NCI-H2081 treated with DMSO at 0.1 percent for 48 hours (cell line): ENCODE data around the gene CDK5RAP2.

Source experiments
- DNase-seq: peaks from one replicate; lab custom pipeline; 2025; lab: John Stamatoyannopoulos, UW

Gene CDK5RAP2

DNA sequence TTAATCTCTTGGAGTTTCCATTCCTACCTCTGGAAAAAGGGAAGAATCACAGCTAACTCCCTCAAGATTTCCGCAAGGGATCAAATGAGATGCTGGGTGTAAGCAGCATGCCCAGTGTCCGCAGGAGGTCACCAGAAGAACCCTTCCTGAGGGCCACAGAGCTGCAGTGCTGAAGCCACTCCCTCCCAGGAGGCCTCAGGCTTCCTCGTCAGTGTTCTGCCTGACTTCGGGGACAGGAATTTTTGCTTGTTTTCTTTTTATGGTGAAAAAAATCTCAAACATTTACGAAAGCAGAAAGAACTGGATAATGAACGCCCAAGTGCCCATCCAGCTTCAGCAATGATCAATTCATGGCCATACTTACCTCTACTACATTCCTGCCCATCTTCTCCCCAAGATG lies 183.0 kb downstream of the CDK5RAP2 start:
- DNase-seq = no peak

DNA sequence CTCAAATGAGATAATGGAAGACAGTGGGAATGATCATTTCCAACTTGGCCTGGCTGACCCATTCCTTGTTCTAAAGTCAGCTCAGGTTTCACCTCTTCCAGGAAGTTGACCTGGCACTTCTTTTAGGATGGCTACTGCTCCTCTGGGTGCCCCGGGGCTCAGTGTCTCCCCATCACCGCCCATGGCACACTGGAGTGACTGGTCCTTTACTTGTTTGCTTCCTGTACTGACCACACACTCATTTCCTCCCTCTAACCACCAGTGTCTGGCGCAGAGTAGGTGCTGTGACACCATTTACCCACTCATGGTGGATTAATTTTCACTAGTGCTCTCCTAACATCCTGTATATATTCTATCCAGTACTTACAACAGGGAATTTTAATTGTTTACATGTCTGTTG lies 183.5 kb downstream of the CDK5RAP2 start:
- no peak for DNase-seq

DNA sequence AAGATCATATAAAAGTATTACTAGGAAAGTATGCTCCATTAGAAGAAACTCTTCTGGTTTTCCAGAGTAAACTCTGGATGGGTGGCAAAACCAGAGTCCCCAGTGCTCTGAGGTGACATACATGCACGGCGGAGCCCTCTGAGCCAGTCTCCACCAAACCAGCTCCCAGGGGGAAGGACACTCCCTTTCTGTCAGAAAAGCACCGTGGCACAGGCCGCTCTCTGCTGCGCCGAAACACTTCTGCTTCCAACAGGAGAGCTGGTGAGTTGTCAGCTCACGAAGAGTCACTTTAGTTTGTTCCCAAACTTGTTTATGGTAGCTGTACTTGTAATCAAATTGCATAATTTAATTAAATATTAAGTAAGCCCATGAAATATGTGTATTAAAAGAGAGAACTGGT lies 184.6 kb downstream of the CDK5RAP2 start:
- no peak for DNase-seq

GRCh38 chr9:120394058-120394669 lies 185.8 kb downstream of the CDK5RAP2 start:
- no peak for DNase-seq

GRCh38 chr9:120393386-120394057 lies 186.4 kb downstream of the CDK5RAP2 start:
- no peak for DNase-seq

- no peak for DNase-seq
Observed at GRCh38 chr9:120392711-120393110, 187.3 kb downstream of the CDK5RAP2 start.

DNA sequence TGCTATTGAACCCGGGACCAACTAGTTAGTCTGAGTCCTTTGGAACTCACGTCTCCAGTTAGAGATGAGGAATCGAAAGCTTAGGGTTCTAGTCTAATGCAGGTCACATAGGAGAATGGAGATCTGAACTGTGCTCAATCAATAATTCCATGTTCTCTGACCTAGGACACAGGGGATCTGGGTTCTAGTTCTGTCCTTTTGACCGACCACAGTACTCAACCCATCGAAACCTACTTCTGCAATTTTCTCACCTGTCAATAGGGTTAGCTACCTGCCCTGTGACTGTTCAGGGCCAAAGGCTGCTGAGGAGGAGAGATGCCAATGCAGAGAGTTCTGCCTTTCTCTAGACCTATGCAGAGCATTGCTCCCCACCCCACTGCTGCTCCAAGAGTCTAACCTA lies 187.7 kb downstream of the CDK5RAP2 start:
- no peak for DNase-seq

- no peak for DNase-seq
Observed at GRCh38 chr9:120391691-120392090, 188.3 kb downstream of the CDK5RAP2 start.

DNA sequence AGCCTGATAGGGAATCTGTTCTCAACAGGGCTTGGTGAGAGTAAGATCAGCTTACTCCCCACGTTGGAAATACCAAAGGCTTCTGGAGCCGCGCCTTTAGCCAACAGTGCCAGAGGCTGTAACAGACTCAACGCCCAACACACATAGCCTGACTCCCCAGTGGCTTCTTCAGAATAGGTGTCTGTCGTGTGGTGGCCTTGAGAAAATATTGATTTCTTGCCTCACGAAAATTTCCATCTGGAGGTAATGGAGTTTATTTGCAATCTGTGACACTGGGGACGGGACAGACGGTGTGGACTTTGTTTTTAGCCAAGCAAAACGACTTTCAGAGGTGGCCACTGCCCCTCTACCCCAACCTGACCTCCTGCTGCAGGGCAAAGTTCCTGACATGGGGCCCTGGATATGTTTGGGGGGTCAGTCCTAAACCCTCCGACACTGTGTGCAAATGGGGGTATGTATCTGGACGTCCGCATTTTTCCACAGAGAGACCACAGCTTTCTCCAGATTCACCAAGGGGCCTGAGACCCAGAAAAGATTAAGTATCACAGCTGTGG lies 189.3 kb downstream of the CDK5RAP2 start:
- no peak for DNase-seq

DNA sequence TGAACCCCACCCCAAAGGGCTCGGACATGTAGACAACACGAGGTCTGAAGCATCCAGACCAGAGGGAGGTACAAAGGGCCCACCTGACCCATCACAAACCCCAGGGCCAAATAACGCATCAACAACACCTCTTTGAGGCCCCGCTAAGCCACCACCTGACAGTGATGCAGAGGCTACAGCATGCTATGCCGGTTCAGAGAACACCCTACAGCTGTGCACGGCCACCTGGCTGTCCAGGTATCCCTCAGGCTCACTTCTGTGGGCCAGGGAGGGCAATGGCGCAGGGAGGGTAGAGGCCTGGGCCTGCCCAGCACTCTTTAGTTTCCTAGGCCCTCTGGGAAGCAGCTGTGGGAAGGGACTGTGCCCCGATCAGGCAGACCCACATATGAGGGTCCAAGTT lies 190.1 kb downstream of the CDK5RAP2 start:
- no peak for DNase-seq

GRCh38 chr9:120389300-120389699 lies 190.7 kb downstream of the CDK5RAP2 start:
- no peak for DNase-seq

DNA sequence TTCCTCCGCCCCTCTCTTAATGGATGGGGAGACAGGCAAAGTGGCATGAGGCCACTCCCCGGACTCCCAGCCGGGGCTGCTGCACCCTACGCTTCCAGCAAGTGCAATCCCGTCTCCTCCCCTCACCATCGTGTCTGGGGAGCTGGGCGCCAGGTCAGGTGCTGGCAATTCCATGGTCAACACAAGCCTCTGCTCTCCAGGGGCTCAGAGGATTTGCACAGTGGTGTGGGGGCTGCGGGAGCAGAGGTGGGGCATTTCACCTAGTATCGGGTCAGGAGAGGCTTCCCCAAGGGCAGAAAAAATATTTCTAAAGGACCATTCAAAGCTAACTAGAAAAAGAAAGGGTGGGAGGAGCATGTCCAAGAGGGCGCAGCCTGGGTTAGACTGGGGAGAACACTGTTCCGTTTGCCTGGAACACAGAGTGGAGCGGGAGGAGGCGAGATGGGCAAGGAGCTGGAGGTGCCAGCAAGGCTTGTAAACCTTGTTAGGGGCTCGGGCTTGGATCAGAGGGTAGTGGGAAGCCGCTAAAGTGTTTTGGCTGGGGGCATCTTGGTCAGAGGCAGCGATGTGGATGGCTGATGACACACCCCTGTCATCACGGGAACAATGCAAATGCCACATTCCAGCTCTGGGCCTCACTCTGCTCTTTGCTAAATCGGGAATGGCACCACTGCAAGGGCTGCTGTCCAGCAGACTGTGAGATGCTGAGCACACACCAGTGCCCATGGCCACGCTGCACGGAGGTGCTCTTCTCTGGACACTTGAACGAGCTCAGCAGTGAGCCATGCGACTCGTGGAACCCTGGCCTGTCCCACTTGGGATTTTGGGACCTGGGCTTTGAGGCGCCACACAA lies 191.7 kb downstream of the CDK5RAP2 start:
- DNase-seq = no peak

DNA sequence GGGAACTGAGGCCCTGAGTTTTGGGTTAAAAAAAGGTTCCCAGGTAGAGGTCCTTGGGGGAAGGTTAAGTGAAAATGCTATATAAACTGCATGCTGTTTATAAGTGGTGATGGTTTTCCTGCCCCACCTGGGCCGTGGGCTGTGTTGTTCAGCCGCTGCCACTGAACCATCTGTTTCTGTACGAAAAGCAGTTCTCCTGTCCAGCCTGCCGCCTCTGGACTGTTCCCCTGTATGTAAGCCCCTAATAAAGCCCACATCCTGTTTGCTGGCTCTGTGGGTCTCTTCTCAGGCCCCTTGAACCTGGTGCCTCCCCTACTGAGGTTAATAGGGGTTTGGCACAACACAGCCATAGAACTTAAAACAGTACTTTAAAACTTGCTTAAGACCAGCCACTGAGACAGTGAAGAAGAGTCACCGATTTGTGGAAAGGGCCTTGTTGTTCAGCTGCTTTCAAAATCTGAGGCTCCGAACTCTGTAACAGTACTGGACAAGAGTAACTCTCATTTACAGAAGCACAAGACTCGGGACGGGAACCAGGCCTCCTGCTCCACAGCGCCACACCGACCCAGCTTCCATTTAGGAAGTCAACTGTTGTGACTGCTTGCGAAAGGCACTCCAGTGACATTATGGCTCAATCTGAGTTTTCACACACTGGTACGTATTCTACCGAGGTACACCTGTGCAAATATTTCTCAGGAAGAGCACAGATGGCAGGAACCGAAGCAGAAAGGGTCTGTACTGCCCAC lies 192.5 kb downstream of the CDK5RAP2 start:
- DNase-seq = peak; percentile 96

- DNase-seq = peak; percentile 93
Observed at GRCh38 chr9:120386390-120387131, 193.4 kb downstream of the CDK5RAP2 start.

- no peak for DNase-seq
Observed at GRCh38 chr9:120385606-120386389, 194.2 kb downstream of the CDK5RAP2 start.

- no peak for DNase-seq
Observed at GRCh38 chr9:120384925-120385272, 195.1 kb downstream of the CDK5RAP2 start.

GRCh38 chr9:120383999-120384924 lies 195.7 kb downstream of the CDK5RAP2 start:
- peak; percentile 68 for DNase-seq

- no peak for DNase-seq
Observed at GRCh38 chr9:120383611-120383998, 196.4 kb downstream of the CDK5RAP2 start.

- DNase-seq = no peak
Observed at GRCh38 chr9:120382453-120382852, 197.5 kb downstream of the CDK5RAP2 start.
